MM.1S (cell line): ENCODE data around the gene DNTTIP2.

Source experiments
- DNase-seq: peaks from one replicate; pipeline ENCODE4 v3.0.0-alpha.2; 2015
- H2AFZ ChIP-seq: fragments of 300-600 bp; sonication (generic); 2 replicates; pipeline ENCODE4 v1.6.0; 2016; ENCODE audit warnings: antibody characterized with exemption, low read length
- H3F3A ChIP-seq: fragments of 300-600 bp; sonication (generic); 2 replicates; pipeline ENCODE4 v1.6.1; 2016; ENCODE audit warnings: mild to moderate bottlenecking, antibody characterized with exemption, low read length, moderate library complexity, mixed read lengths; ENCODE audit not compliant: insufficient read depth
- H3K27ac ChIP-seq: fragments of 300-600 bp; sonication (generic); 2 replicates; pipeline ENCODE4 v1.5.1; 2016; ENCODE audit warnings: mild to moderate bottlenecking, low read length
- H3K27me3 ChIP-seq: fragments of 300-600 bp; sonication (generic); replicated peaks from 2 replicates; pipeline ENCODE4 v1.6.0; 2016; ENCODE audit warnings: low read length; ENCODE audit not compliant: insufficient read depth
- H3K36me3 ChIP-seq: fragments of 300-600 bp; sonication (generic); replicated peaks from 2 replicates; pipeline ENCODE4 v1.6.1; 2016; ENCODE audit warnings: mild to moderate bottlenecking, low read length, mixed read lengths; ENCODE audit not compliant: insufficient read depth
- H3K4me1 ChIP-seq: fragments of 300-600 bp; sonication (generic); 2 replicates; pipeline ENCODE4 v1.6.1; 2016; ENCODE audit warnings: low read length, mixed read lengths
- H3K4me2 ChIP-seq: fragments of 300-600 bp; sonication (generic); 2 replicates; pipeline ENCODE4 v1.6.0; 2016; ENCODE audit warnings: low read depth, low read length
- H3K4me3 ChIP-seq: fragments of 300-600 bp; sonication (generic); 2 replicates; pipeline ENCODE4 v1.5.1; 2016; ENCODE audit warnings: low read length, mixed read lengths
- H3K79me2 ChIP-seq: fragments of 300-600 bp; sonication (generic); 2 replicates; pipeline ENCODE4 v1.6.1; 2016; ENCODE audit warnings: mixed run types, low read length, mixed read lengths
- H3K9ac ChIP-seq: fragments of 300-600 bp; sonication (generic); 2 replicates; pipeline ENCODE4 v1.6.1; 2016; ENCODE audit warnings: low read length, mixed read lengths
- H3K9me2 ChIP-seq: fragments of 300-600 bp; sonication (generic); replicated peaks from 2 replicates; pipeline ENCODE4 v1.6.1; 2016; ENCODE audit warnings: mild to moderate bottlenecking, low read length, mixed read lengths; ENCODE audit not compliant: insufficient read depth
- H3K9me3 ChIP-seq: fragments of 300-600 bp; sonication (generic); replicated peaks from 2 replicates; pipeline ENCODE4 v1.6.1; 2016; ENCODE audit warnings: mild to moderate bottlenecking, low read length, mixed read lengths; ENCODE audit not compliant: insufficient read depth
- H4K20me1 ChIP-seq: fragments of 300-600 bp; sonication (generic); 2 replicates; pipeline ENCODE4 v1.6.1; 2016; ENCODE audit warnings: mild to moderate bottlenecking, low read length, moderate library complexity, mixed read lengths; ENCODE audit not compliant: insufficient read depth
- EZH2 ChIP-seq: fragments of 300-600 bp; sonication (generic); optimal IDR thresholded peaks from 2 replicates; pipeline ENCODE3; 2017; ENCODE audit warnings: low read depth, mild to moderate bottlenecking, antibody characterized with exemption, low read length, mixed read lengths
- EZH2phosphoT487 ChIP-seq: fragments of 300-600 bp; sonication (generic); IDR thresholded peaks from 2 replicates; pipeline ENCODE4 v1.6.1; 2018; ENCODE audit warnings: antibody characterized with exemption, low read length
- TF ChIP-seq, protein P1 (sequence below): fragments of 300-600 bp; sonication (generic); IDR thresholded peaks from 2 replicates; pipeline ENCODE4 v1.5.1; 2016; ENCODE audit warnings: antibody characterized with exemption, low read length, mixed read lengths

The DNTTIP2 gene

GRCh38 chr1:93905734-93906133 is 26.7 kb upstream of the DNTTIP2 start:
- H3K9me2 ChIP-seq = no peaks in the 10 kb centered on the region
- TF ChIP-seq EZH2phosphoT487 = no peak
- TF ChIP-seq, protein P1, sequence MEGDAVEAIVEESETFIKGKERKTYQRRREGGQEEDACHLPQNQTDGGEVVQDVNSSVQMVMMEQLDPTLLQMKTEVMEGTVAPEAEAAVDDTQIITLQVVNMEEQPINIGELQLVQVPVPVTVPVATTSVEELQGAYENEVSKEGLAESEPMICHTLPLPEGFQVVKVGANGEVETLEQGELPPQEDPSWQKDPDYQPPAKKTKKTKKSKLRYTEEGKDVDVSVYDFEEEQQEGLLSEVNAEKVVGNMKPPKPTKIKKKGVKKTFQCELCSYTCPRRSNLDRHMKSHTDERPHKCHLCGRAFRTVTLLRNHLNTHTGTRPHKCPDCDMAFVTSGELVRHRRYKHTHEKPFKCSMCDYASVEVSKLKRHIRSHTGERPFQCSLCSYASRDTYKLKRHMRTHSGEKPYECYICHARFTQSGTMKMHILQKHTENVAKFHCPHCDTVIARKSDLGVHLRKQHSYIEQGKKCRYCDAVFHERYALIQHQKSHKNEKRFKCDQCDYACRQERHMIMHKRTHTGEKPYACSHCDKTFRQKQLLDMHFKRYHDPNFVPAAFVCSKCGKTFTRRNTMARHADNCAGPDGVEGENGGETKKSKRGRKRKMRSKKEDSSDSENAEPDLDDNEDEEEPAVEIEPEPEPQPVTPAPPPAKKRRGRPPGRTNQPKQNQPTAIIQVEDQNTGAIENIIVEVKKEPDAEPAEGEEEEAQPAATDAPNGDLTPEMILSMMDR = no peak
- TF ChIP-seq EZH2 = no peak
- H3K4me2 ChIP-seq = no peak overlapping the region
- H2AFZ ChIP-seq = no peak overlapping the region
- H3K36me3 ChIP-seq = no peaks in the 10 kb centered on the region
- no peak overlapping the region for H3K27ac ChIP-seq
- no peak overlapping the region for H3K9ac ChIP-seq
- no peaks in the 10 kb centered on the region for H3K9me3 ChIP-seq
- peaks cover 25% of the 10 kb centered on the region for H3K79me2 ChIP-seq
- no peaks in the 10 kb centered on the region for H4K20me1 ChIP-seq
- peaks cover 2% of the 10 kb centered on the region; the same call in 1 of the 2 replicates for H3F3A ChIP-seq
- peaks cover 4% of the 10 kb centered on the region; the same call in 1 of the 2 replicates for H3K4me1 ChIP-seq
- no peak for DNase-seq
- H3K4me3 ChIP-seq = no peak overlapping the region
- no peaks in the 10 kb centered on the region for H3K27me3 ChIP-seq

- no peak overlapping the region for H3K4me2 ChIP-seq
- H3F3A ChIP-seq = peaks cover 2% of the 10 kb centered on the region; the same call in 1 of the 2 replicates
- H3K27me3 ChIP-seq = no peaks in the 10 kb centered on the region
- TF ChIP-seq EZH2 = no peak
- no peak for TF ChIP-seq EZH2phosphoT487
- TF ChIP-seq, protein P1 = no peak
- no peaks in the 10 kb centered on the region for H4K20me1 ChIP-seq
- no peak for DNase-seq
- no peaks in the 10 kb centered on the region for H3K36me3 ChIP-seq
- H2AFZ ChIP-seq = no peak overlapping the region
- no peaks in the 10 kb centered on the region for H3K9me2 ChIP-seq
- H3K9ac ChIP-seq = no peak overlapping the region
- H3K4me1 ChIP-seq = peaks cover 4% of the 10 kb centered on the region; the same call in 1 of the 2 replicates
- no peak overlapping the region; the same call in 1 of the 2 replicates for H3K27ac ChIP-seq
- no peaks in the 10 kb centered on the region for H3K9me3 ChIP-seq
- H3K4me3 ChIP-seq = no peak overlapping the region
- H3K79me2 ChIP-seq = peaks cover 25% of the 10 kb centered on the region
These were observed 26.0 kb upstream of the DNTTIP2 start for GRCh38 chr1:93905051-93905450.

DNA sequence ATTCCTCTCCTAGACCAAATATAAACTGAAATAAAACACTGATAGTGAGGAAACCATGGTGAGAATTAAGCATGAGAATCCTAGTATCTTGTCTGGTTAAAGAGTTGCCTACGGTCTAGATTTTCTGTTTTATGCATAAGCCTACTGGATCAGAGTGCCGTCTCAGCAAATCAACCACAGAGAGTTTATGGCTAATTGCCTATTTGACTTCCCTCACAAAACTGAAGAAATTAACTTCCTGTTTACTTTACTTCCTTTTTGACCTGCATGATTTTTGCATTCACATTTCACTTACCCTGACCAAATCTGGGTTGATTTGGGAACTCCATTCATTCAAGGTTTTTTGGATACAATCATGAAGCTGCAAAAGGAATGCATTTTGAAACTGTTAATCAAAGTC is 25.2 kb upstream of the DNTTIP2 start:
- Histone ChIP-seq H3K4me2 (peak overlapping the region; percentile 43; the same call in 1 of the 2 replicates), H2AFZ (no peak overlapping the region), H3F3A (peaks cover 2% of the 10 kb centered on the region; the same call in 1 of the 2 replicates), H3K4me3 (no peak overlapping the region), H4K20me1 (no peaks in the 10 kb centered on the region), H3K9ac (no peak overlapping the region), H3K36me3 (no peaks in the 10 kb centered on the region), H3K9me2 (no peaks in the 10 kb centered on the region), H3K79me2 (peaks cover 25% of the 10 kb centered on the region), H3K27me3 (no peaks in the 10 kb centered on the region), H3K9me3 (no peaks in the 10 kb centered on the region), H3K4me1 (peaks cover 4% of the 10 kb centered on the region; the same call in 1 of the 2 replicates), H3K27ac (peak overlapping the region; percentile 22; the same call in 1 of the 2 replicates)
- peak; percentile 26 for DNase-seq
- no peak for TF ChIP-seq EZH2phosphoT487

GRCh38 chr1:93900723-93901504 is 21.9 kb upstream of the DNTTIP2 start:
- no peak for DNase-seq
- Histone ChIP-seq H3K9me3 (no peaks in the 10 kb centered on the region), H3K9ac (no peak overlapping the region), H3K27me3 (no peaks in the 10 kb centered on the region), H3K27ac (no peak overlapping the region), H3K4me2 (no peak overlapping the region), H3K9me2 (no peaks in the 10 kb centered on the region), H2AFZ (no peak overlapping the region), H4K20me1 (no peaks in the 10 kb centered on the region), H3K79me2 (peaks cover 5% of the 10 kb centered on the region; the same call in 1 of the 2 replicates), H3K4me3 (no peak overlapping the region), H3K4me1 (peaks cover 4% of the 10 kb centered on the region; the same call in 1 of the 2 replicates), H3F3A (peaks cover 2% of the 10 kb centered on the region; the same call in 1 of the 2 replicates), H3K36me3 (no peaks in the 10 kb centered on the region)
- TF ChIP-seq EZH2phosphoT487 (no peak), EZH2 (no peak)
- TF ChIP-seq, protein P1 = no peak
